DOHH2 (cell line): Measurements from ENCODE around the gene B4GALNT1.

Experiments
- EZH2phosphoT487 ChIP-seq: fragments of 200-600 bp; sonication (generic); IDR thresholded peaks from 2 replicates; pipeline ENCODE4 v1.6.1; 2017; ENCODE audit warnings: borderline replicate concordance, mild to moderate bottlenecking, antibody characterized with exemption, low read length, moderate library complexity, mixed read lengths
- TF ChIP-seq, protein P1 (sequence below): fragments of 200-600 bp; sonication (generic); IDR thresholded peaks from one replicate; pipeline ENCODE4 v1.5.1; 2014; ENCODE audit warnings: antibody characterized with exemption, mild to moderate bottlenecking, low read depth, low read length; ENCODE audit not compliant: poor library complexity, severe bottlenecking

GRCh38 chr12:57614948-57615500 is 18.0 kb downstream of the B4GALNT1 start:
- TF ChIP-seq, protein P1, sequence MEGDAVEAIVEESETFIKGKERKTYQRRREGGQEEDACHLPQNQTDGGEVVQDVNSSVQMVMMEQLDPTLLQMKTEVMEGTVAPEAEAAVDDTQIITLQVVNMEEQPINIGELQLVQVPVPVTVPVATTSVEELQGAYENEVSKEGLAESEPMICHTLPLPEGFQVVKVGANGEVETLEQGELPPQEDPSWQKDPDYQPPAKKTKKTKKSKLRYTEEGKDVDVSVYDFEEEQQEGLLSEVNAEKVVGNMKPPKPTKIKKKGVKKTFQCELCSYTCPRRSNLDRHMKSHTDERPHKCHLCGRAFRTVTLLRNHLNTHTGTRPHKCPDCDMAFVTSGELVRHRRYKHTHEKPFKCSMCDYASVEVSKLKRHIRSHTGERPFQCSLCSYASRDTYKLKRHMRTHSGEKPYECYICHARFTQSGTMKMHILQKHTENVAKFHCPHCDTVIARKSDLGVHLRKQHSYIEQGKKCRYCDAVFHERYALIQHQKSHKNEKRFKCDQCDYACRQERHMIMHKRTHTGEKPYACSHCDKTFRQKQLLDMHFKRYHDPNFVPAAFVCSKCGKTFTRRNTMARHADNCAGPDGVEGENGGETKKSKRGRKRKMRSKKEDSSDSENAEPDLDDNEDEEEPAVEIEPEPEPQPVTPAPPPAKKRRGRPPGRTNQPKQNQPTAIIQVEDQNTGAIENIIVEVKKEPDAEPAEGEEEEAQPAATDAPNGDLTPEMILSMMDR = no peak
- no peak for TF ChIP-seq EZH2phosphoT487
